ENCODE results near the gene CBX4. TPM values are rescaled to one million over a fixed set of nuclear protein-coding genes. Genes with fewer than 3 reads are reported as not detected.

CBX4 gene
- polyA plus RNA-seq, 1 donor from 2014 or later: 31.9 TPM

DNA sequence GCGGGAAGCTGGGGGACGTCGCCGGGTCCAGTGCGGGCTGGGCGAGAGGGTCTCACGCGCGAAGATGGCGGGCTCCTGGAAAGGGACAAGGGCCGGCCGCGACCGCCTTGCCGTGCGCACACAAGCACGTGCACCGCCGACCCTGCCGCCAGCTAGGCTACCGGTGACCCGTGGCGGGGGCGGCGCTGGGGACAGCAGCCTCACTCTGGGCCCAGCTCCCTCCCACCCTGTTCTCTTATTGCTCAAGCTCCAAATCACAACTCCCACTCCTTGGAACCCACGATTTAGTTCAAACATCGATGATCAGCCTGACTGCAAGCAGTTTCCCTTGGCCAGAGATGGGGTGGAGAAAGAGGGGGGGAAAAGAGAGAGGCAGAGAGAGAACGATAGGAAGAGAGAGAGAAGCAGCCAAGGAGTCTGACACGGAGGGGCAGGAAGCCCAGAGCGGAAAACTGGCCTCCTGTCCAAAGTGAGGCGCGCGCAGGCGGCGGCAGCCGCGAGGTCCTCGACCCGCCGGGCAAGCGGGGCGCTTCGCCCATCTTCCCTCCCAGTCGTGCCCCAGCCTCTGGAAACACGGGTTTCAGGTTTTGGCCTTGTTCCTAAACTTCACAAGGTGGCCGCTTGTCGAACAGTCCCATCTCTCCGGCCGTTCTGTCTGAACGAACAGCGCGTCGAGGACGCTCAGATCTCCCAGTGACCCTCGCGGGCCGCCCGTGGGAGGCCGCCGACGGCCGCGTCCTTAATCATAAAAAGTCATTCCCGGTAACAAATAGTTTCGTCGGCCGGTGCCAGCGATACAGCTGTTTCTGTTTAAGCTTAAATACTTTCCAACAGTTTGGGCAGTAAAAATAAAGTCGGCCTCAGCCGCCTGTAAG lies 40.7 kb downstream of the CBX4 start:
- H3K4me3 ChIP-seq (ENCODE audit: low read length): peak overlapping the region; percentile 87
- no peaks in the 10 kb centered on the region for H3K36me3 ChIP-seq (ENCODE audit: insufficient read depth, low read length)
- no peaks in the 10 kb centered on the region for H3F3A ChIP-seq (ENCODE audit: insufficient read depth, low read length, poor library complexity, severe bottlenecking)
- H3K27me3 ChIP-seq (ENCODE audit: insufficient read depth, low read depth, low read length): peaks cover 68% of the 10 kb centered on the region
- H4K20me1 ChIP-seq (ENCODE audit: insufficient read depth): peaks cover 11% of the 10 kb centered on the region
- peaks cover 25% of the 10 kb centered on the region for H3K79me2 ChIP-seq (replicated peaks; ENCODE audit: insufficient read depth, low read length)
- no peak overlapping the region for H2AFZ ChIP-seq (ENCODE audit: low read depth, low read length)
- peak overlapping the region; percentile 70 for H3K27ac ChIP-seq (ENCODE audit: low read length)
- peak overlapping the region; percentile 84 for H3K9ac ChIP-seq (ENCODE audit: low read length)
- no peaks in the 10 kb centered on the region for H3K9me3 ChIP-seq (ENCODE audit: low read length)
- TF ChIP-seq EZH2 (IDR thresholded peaks at IDR 0.05; ENCODE audit: borderline replicate concordance, insufficient read depth, low read length, poor library complexity, severe bottlenecking) (peak; percentile 65), TAF1 (IDR thresholded peaks at IDR 0.05; ENCODE audit: low read depth) (no peak), POLR2AphosphoS5 (IDR thresholded peaks at IDR 0.05) (peak; percentile 59), EP300 (conservative IDR thresholded peaks at IDR 0.05; ENCODE audit: poor library complexity, severe bottlenecking) (no peak), REST (IDR thresholded peaks at IDR 0.05; ENCODE audit: borderline replicate concordance) (no peak), MXI1 (conservative IDR thresholded peaks at IDR 0.05; ENCODE audit: poor library complexity, severe bottlenecking) (no peak), RAD21 (conservative IDR thresholded peaks at IDR 0.05) (no peak), SMC3 (conservative IDR thresholded peaks at IDR 0.05; ENCODE audit: poor library complexity) (no peak), CTCF (IDR thresholded peaks at IDR 0.05; ENCODE audit: poor library complexity, severe bottlenecking) (no peak)
- H3K4me2 ChIP-seq (ENCODE audit: low read length): no peak overlapping the region
- no peaks in the 10 kb centered on the region for H3K9me2 ChIP-seq (ENCODE audit: insufficient read depth, low read length)

- peaks cover 68% of the 10 kb centered on the region for H3K27me3 ChIP-seq (ENCODE audit: insufficient read depth, low read depth, low read length)
- H2AFZ ChIP-seq (ENCODE audit: low read depth, low read length): no peak overlapping the region
- H3K9me2 ChIP-seq (ENCODE audit: insufficient read depth, low read length): no peaks in the 10 kb centered on the region
- H3K36me3 ChIP-seq (ENCODE audit: insufficient read depth, low read length): no peaks in the 10 kb centered on the region
- H3F3A ChIP-seq (ENCODE audit: insufficient read depth, low read length, poor library complexity, severe bottlenecking): no peaks in the 10 kb centered on the region
- H3K4me3 ChIP-seq (ENCODE audit: low read length): peak overlapping the region; percentile 87
- TF ChIP-seq SMC3 (conservative IDR thresholded peaks at IDR 0.05; ENCODE audit: poor library complexity): no peak
- TF ChIP-seq POLR2AphosphoS5 (IDR thresholded peaks at IDR 0.05): peak; percentile 66
- peak overlapping the region; percentile 70 for H3K27ac ChIP-seq (ENCODE audit: low read length)
- no peaks in the 10 kb centered on the region for H3K9me3 ChIP-seq (ENCODE audit: low read length)
- peak overlapping the region; percentile 62 for H3K4me2 ChIP-seq (ENCODE audit: low read length)
- peaks cover 30% of the 10 kb centered on the region for H3K79me2 ChIP-seq (replicated peaks; ENCODE audit: insufficient read depth, low read length)
- peak overlapping the region; percentile 84 for H3K9ac ChIP-seq (ENCODE audit: low read length)
- H4K20me1 ChIP-seq (ENCODE audit: insufficient read depth): peaks cover 19% of the 10 kb centered on the region
These were observed 41.5 kb downstream of the CBX4 start for GRCh38 chr17:79797492-79798298.
